GM12878 (cell line): ENCODE data around the gene TMEM207. TPM values are rescaled to one million over a fixed set of nuclear protein-coding genes. Genes with fewer than 3 reads are reported as not detected.

Source experiments
- CBFB ChIP-seq: IDR thresholded peaks from 2 replicates; pipeline ENCODE4 v1.6.1; 2016; ENCODE audit warnings: antibody characterized with exemption, low read depth
- CREB1 ChIP-seq: IDR thresholded peaks from 2 replicates; pipeline ENCODE4 v1.6.1; 2012; ENCODE audit warnings: low read depth, mild to moderate bottlenecking, inconsistent platforms
- ELK1 ChIP-seq: IDR thresholded peaks from 2 replicates; pipeline ENCODE4 v1.6.1; 2012; ENCODE audit warnings: low read depth, low read length, improper control_type of control experiment
- IRF3 ChIP-seq: fragments of 450-650 bp; IDR thresholded peaks from 2 replicates; pipeline ENCODE4 v1.6.1; 2014; ENCODE audit warnings: mild to moderate bottlenecking
- MAX ChIP-seq: IDR thresholded peaks from 2 replicates; pipeline ENCODE4 v1.6.1; 2012; ENCODE audit warnings: low read depth, low read length, improper control_type of control experiment
- ZNF687 ChIP-seq: fragments of 450-650 bp; IDR thresholded peaks from 2 replicates; pipeline ENCODE4 v1.6.1; 2017; ENCODE audit warnings: mild to moderate bottlenecking, moderate library complexity
- polyA plus RNA-seq, 11 experiments: library from polyadenylated mRNA; depleted of rRNA in 4 of 11; unstranded in 6 of 11; stranded (reverse) in 5 of 11; fragments of >200 nt; fragmentation: Nextera tagmentation in 4 of 11; fragmentation: Illumina TruSeq in 1 of 11; extraction: Ambion mirVana in 4 of 11; extraction: Trizol in 1 of 11; gene quantifications; 1 replicate in 1 of 11; 2 replicates in 10 of 11; pipeline versions ENCODE4 v1.2.1 to v1.2.3, GENCODE V29; 2011 to 2016; ENCODE audit warnings: inconsistent platforms in 2 of 11, missing spikeins in 2 of 11, low read depth in 1 of 11
- total RNA-seq, 4 experiments: library from RNA; depleted of rRNA in 3 of 4; stranded (reverse); fragments of >200 nt in 3 of 4; fragmentation: Illumina TruSeq in 1 of 4; extraction: Trizol in 1 of 4; gene quantifications; 2 replicates each; pipeline versions ENCODE4 v1.2.1 to v1.2.3, GENCODE V29; 2013 to 2021

Gene TMEM207
- total and polyA plus RNA-seq, 10 of the 15 experiments (the other 5 are each of a cell fraction or from before 2014, with no cell fraction given), result not detected

- TF ChIP-seq MAX, result no peak
- TF ChIP-seq ZNF687, result no peak
- TF ChIP-seq CBFB, result no peak
- TF ChIP-seq IRF3, result no peak
- TF ChIP-seq CREB1, result no peak
- TF ChIP-seq ELK1, result no peak
Observed at GRCh38 chr3:190380184-190380583, 69.5 kb downstream of the TMEM207 start (continued).

Other genes starting within 250 kb of the TMEM207 start
- 9.3 and 11.1 TPM in 2 replicates for gene CLDN1, start 127.5 kb downstream of the TMEM207 start, total RNA-seq (2014; rRNA removed)
- gene CLDN1, start 127.5 kb downstream of the TMEM207 start, total RNA-seq (2014; rRNA removed; fragmentation: Illumina TruSeq; extraction: Trizol), result 8.0 and 8.6 TPM in 2 replicates
- 8.9 and 10.7 TPM in 2 replicates for gene CLDN1, start 127.5 kb downstream of the TMEM207 start, total RNA-seq (2021)
- gene CLDN1, start 127.5 kb downstream of the TMEM207 start, polyA plus RNA-seq (2011; rRNA removed), result 22.8 and 32.2 TPM in 2 replicates
- 13.0 and 16.8 TPM in 2 replicates for gene CLDN1, start 127.5 kb downstream of the TMEM207 start, polyA plus RNA-seq (2014; fragmentation: Illumina TruSeq; extraction: Trizol)
- 1 to 10 TPM; 3.4 to 3.9 TPM for gene CLDN1, start 127.5 kb downstream of the TMEM207 start, polyA plus RNA-seq (2014; fragmentation: Nextera tagmentation; extraction: Ambion mirVana)
- gene CLDN1, start 127.5 kb downstream of the TMEM207 start, polyA plus RNA-seq (2014; rRNA removed), result 5.5 and 8.2 TPM in 2 replicates
- gene CLDN1, start 127.5 kb downstream of the TMEM207 start, polyA plus RNA-seq (2016; fragmentation: Nextera tagmentation; extraction: Ambion mirVana), result 1 to 10 TPM; 8.0 to 8.8 TPM
- 3.6 and 5.4 TPM in 2 replicates for gene CLDN16, start 61.7 kb downstream of the TMEM207 start, total RNA-seq (2014; rRNA removed)
- 4.3 and 4.9 TPM in 2 replicates for gene CLDN16, start 61.7 kb downstream of the TMEM207 start, total RNA-seq (2014; rRNA removed; fragmentation: Illumina TruSeq; extraction: Trizol)
- gene CLDN16, start 61.7 kb downstream of the TMEM207 start, total RNA-seq (2021), result 3.2 and 3.6 TPM in 2 replicates
- 26.6 and 31.7 TPM in 2 replicates for gene CLDN16, start 61.7 kb downstream of the TMEM207 start, polyA plus RNA-seq (2011; rRNA removed)
- gene CLDN16, start 61.7 kb downstream of the TMEM207 start, polyA plus RNA-seq (2014; fragmentation: Illumina TruSeq; extraction: Trizol), result 4.9 and 11.1 TPM in 2 replicates
- 1 to 10 TPM; 3.2 to 3.6 TPM for gene CLDN16, start 61.7 kb downstream of the TMEM207 start, polyA plus RNA-seq (2014; fragmentation: Nextera tagmentation; extraction: Ambion mirVana)
- gene CLDN16, start 61.7 kb downstream of the TMEM207 start, polyA plus RNA-seq (2014; rRNA removed), result 3.7 and 4.6 TPM in 2 replicates
- 1 to 10 TPM; 4.2 to 4.4 TPM for gene CLDN16, start 61.7 kb downstream of the TMEM207 start, polyA plus RNA-seq (2016; fragmentation: Nextera tagmentation; extraction: Ambion mirVana)
- gene IL1RAP, start 64.2 kb upstream of the TMEM207 start, total RNA-seq (2014; rRNA removed), result 0.17 and 0.38 TPM in 2 replicates
- gene IL1RAP, start 64.2 kb upstream of the TMEM207 start, total RNA-seq (2014; rRNA removed; fragmentation: Illumina TruSeq; extraction: Trizol), result 0.46 and 0.58 TPM in 2 replicates
- gene IL1RAP, start 64.2 kb upstream of the TMEM207 start, total RNA-seq (2021), result 0.21 and 0.44 TPM in 2 replicates
- 0.73 and 0.88 TPM in 2 replicates for gene IL1RAP, start 64.2 kb upstream of the TMEM207 start, polyA plus RNA-seq (2011; rRNA removed)
- gene IL1RAP, start 64.2 kb upstream of the TMEM207 start, polyA plus RNA-seq (2014; fragmentation: Illumina TruSeq; extraction: Trizol), result 0.22 and 1.6 TPM in 2 replicates
- under 1 TPM in 1 of 2 experiments, not detected in 1; 0.38 TPM for gene IL1RAP, start 64.2 kb upstream of the TMEM207 start, polyA plus RNA-seq (2014; fragmentation: Nextera tagmentation; extraction: Ambion mirVana)
- 0.28 and 0.30 TPM in 2 replicates for gene IL1RAP, start 64.2 kb upstream of the TMEM207 start, polyA plus RNA-seq (2014; rRNA removed)
- 1 to 10 TPM in 1 of 2 experiments, under 1 TPM in 1; 0.79 to 1.0 TPM for gene IL1RAP, start 64.2 kb upstream of the TMEM207 start, polyA plus RNA-seq (2016; fragmentation: Nextera tagmentation; extraction: Ambion mirVana)